H9 (cell line): ENCODE measurements around the gene SLC4A11. TPM values are rescaled to one million over a fixed set of nuclear protein-coding genes. Genes with fewer than 3 reads are reported as not detected.

ENCODE experiments used
- DNase-seq: peaks from one replicate; pipeline ENCODE4 v3.0.0-alpha.2; 2017
- H2AFZ ChIP-seq: one replicate; pipeline ENCODE4 v1.6.1; 2013; ENCODE audit warnings: mild to moderate bottlenecking, low read length, control low read depth, moderate library complexity
- H2AK5ac ChIP-seq: 2 replicates; pipeline ENCODE4 v1.6.1; 2013; ENCODE audit warnings: low read length, control low read depth, mixed read lengths; ENCODE audit not compliant: insufficient read length
- H2BK120ac ChIP-seq: one replicate; pipeline ENCODE4 v1.6.1; 2013; ENCODE audit warnings: low read depth, mild to moderate bottlenecking, low read length, control low read depth, inconsistent platforms; ENCODE audit not compliant: poor library complexity, severe bottlenecking
- H2BK12ac ChIP-seq: 2 replicates; pipeline ENCODE4 v1.6.1; 2013; ENCODE audit warnings: low read length, control low read depth, mixed read lengths, low read depth; ENCODE audit not compliant: insufficient read length
- H2BK15ac ChIP-seq: 2 replicates; pipeline ENCODE4 v1.6.1; 2013; ENCODE audit warnings: low read depth, low read length, control low read depth
- H2BK20ac ChIP-seq: one replicate; pipeline ENCODE4 v1.6.1; 2013; ENCODE audit warnings: low read depth, mild to moderate bottlenecking, low read length, control low read depth, inconsistent platforms; ENCODE audit not compliant: poor library complexity, severe bottlenecking
- H2BK5ac ChIP-seq: 2 replicates; pipeline ENCODE4 v1.6.1; 2013; ENCODE audit warnings: low read length, control low read depth, mixed read lengths; ENCODE audit not compliant: insufficient read length
- H3K14ac ChIP-seq: 2 replicates; pipeline ENCODE4 v1.6.1; 2013; ENCODE audit warnings: low read length, control low read depth; ENCODE audit not compliant: insufficient read depth
- H3K18ac ChIP-seq: 2 replicates; pipeline ENCODE4 v1.6.1; 2013; ENCODE audit warnings: low read depth, mild to moderate bottlenecking, mixed read lengths, low read length, control low read depth; ENCODE audit not compliant: insufficient read length
- H3K23ac ChIP-seq: 2 replicates; pipeline ENCODE4 v1.6.1; 2013; ENCODE audit warnings: low read length, control low read depth, mixed read lengths, low read depth; ENCODE audit not compliant: insufficient read length
- H3K23me2 ChIP-seq: 2 replicates; pipeline ENCODE4 v1.6.1; 2013; ENCODE audit warnings: low read depth, mild to moderate bottlenecking, mixed read lengths, low read length, control low read depth; ENCODE audit not compliant: insufficient read length, poor library complexity, severe bottlenecking
- H3K27ac ChIP-seq: 2 replicates; pipeline ENCODE4 v1.5.1; 2013; ENCODE audit warnings: low read length, control low read depth, mixed read lengths, low read depth; ENCODE audit not compliant: insufficient read length
- H3K27me3 ChIP-seq: 2 replicates; pipeline ENCODE4 v1.6.1; 2013; ENCODE audit warnings: low read length, control low read depth, inconsistent platforms; ENCODE audit not compliant: insufficient read depth
- H3K4ac ChIP-seq: 2 replicates; pipeline ENCODE4 v1.6.1; 2013; ENCODE audit warnings: low read depth, mild to moderate bottlenecking, control low read depth, inconsistent platforms, low read length, moderate library complexity
- H3K4me1 ChIP-seq: 2 replicates; pipeline ENCODE4 v1.6.1; 2013; ENCODE audit warnings: low read length, control low read depth, inconsistent platforms; ENCODE audit not compliant: insufficient read depth
- H3K4me2 ChIP-seq: 2 replicates; pipeline ENCODE4 v1.6.1; 2013; ENCODE audit warnings: low read length, control low read depth, mixed read lengths; ENCODE audit not compliant: insufficient read length, insufficient read depth
- H3K56ac ChIP-seq: 2 replicates; pipeline ENCODE4 v1.6.1; 2013; ENCODE audit warnings: low read depth, mild to moderate bottlenecking, mixed read lengths, low read length, control low read depth; ENCODE audit not compliant: insufficient read length
- H3K79me1 ChIP-seq: 2 replicates; pipeline ENCODE4 v1.6.1; 2013; ENCODE audit warnings: low read depth, mild to moderate bottlenecking, moderate library complexity, low read length, control low read depth, inconsistent platforms; ENCODE audit not compliant: insufficient read depth, poor library complexity, severe bottlenecking
- H3K79me2 ChIP-seq: 2 replicates; pipeline ENCODE4 v1.6.1; 2013; ENCODE audit warnings: low read length, control low read depth, inconsistent platforms; ENCODE audit not compliant: insufficient read depth
- H3K9ac ChIP-seq: 2 replicates; pipeline ENCODE4 v1.6.1; 2013; ENCODE audit warnings: low read length, control low read depth, mixed read lengths; ENCODE audit not compliant: insufficient read length; ENCODE audit errors: extremely low read depth
- H3K9me3 ChIP-seq: one replicate; pipeline ENCODE4 v1.6.1; 2013; ENCODE audit warnings: low read depth, low read length, inconsistent platforms; ENCODE audit not compliant: control insufficient read depth
- H3T11ph ChIP-seq: one replicate; pipeline ENCODE4 v1.6.1; 2013; ENCODE audit warnings: mild to moderate bottlenecking, low read length, control low read depth, inconsistent platforms
- H4K20me1 ChIP-seq: one replicate; pipeline ENCODE4 v1.6.1; 2013; ENCODE audit not compliant: control insufficient read depth, insufficient read length, insufficient read depth
- H4K5ac ChIP-seq: 2 replicates; pipeline ENCODE4 v1.6.1; 2013; ENCODE audit warnings: low read depth, mild to moderate bottlenecking, mixed read lengths, low read length, control low read depth; ENCODE audit not compliant: insufficient read length
- H4K8ac ChIP-seq: replicated peaks from 2 replicates; pipeline ENCODE4 v1.6.1; 2013; ENCODE audit warnings: low read length, control low read depth, mixed read lengths, low read depth; ENCODE audit not compliant: insufficient read length
- H4K91ac ChIP-seq: 2 replicates; pipeline ENCODE4 v1.6.1; 2013; ENCODE audit warnings: low read depth, mild to moderate bottlenecking, moderate library complexity, mixed read lengths, low read length, control low read depth; ENCODE audit not compliant: insufficient read length
- H3K27ac Mint-ChIP-seq, 3 experiments: 2 replicates in 2 of 3; 3 replicates in 1 of 3; pipeline ENCODE4 v1.8.0; 2020 to 2021; ENCODE audit warnings: mixed read lengths in 3 of 3, mild to moderate bottlenecking in 1 of 3, moderate library complexity in 1 of 3
- H3K27me3 Mint-ChIP-seq: 2 replicates; pipeline ENCODE4 v1.8.0; 2021; ENCODE audit warnings: low read depth, mild to moderate bottlenecking, moderate library complexity, mixed read lengths
- H3K36me3 Mint-ChIP-seq, 3 experiments: 2 replicates in 2 of 3; 3 replicates in 1 of 3; pipeline ENCODE4 v1.8.0; 2020 to 2021; ENCODE audit warnings: low read depth in 3 of 3, mixed read lengths in 3 of 3; ENCODE audit not compliant: insufficient read depth in 1 of 3
- H3K4me1 Mint-ChIP-seq, 2 experiments: 2 replicates each; pipeline ENCODE4 v1.8.0; 2020; ENCODE audit warnings: mixed read lengths in 2 of 2
- H3K4me3 Mint-ChIP-seq, 2 experiments: 2 replicates in 1 of 2; 3 replicates in 1 of 2; pipeline ENCODE4 v1.8.0; 2020 to 2021; ENCODE audit warnings: mild to moderate bottlenecking in 2 of 2, mixed read lengths in 2 of 2, moderate library complexity in 1 of 2
- H3K9me3 Mint-ChIP-seq, 2 experiments: 2 replicates in 1 of 2; 3 replicates in 1 of 2; pipeline ENCODE4 v1.8.0; 2020; ENCODE audit warnings: mild to moderate bottlenecking in 2 of 2, mixed read lengths in 2 of 2, moderate library complexity in 1 of 2
- WGBS: extraction: QIAGEN DNeasy Blood & Tissue Kit; methylation state at CpG from one replicate; pipeline ENCODE4 v1.1.7; 2013; ENCODE audit warnings: missing lambda C conversion rate, low lambda C conversion rate, mixed read lengths; ENCODE audit not compliant: insufficient read length; ENCODE audit errors: extremely low coverage; 5-methylcytosine and 5-hydroxymethylcytosine counted together
- total RNA-seq: library from RNA; stranded (reverse); gene quantifications from 2 replicates; pipeline ENCODE4 v1.2.1, GENCODE V29; 2021
- TF ChIP-seq, protein P1 (sequence below): fragments of 200-600 bp; sonication (generic); conservative IDR thresholded peaks from 3 replicates; pipeline ENCODE4 v1.8.0; 2021; ENCODE audit warnings: antibody characterized with exemption, mild to moderate bottlenecking

SLC4A11 gene
- total RNA-seq, 1 experiment from 2014 or later = 29.4 TPM

DNA sequence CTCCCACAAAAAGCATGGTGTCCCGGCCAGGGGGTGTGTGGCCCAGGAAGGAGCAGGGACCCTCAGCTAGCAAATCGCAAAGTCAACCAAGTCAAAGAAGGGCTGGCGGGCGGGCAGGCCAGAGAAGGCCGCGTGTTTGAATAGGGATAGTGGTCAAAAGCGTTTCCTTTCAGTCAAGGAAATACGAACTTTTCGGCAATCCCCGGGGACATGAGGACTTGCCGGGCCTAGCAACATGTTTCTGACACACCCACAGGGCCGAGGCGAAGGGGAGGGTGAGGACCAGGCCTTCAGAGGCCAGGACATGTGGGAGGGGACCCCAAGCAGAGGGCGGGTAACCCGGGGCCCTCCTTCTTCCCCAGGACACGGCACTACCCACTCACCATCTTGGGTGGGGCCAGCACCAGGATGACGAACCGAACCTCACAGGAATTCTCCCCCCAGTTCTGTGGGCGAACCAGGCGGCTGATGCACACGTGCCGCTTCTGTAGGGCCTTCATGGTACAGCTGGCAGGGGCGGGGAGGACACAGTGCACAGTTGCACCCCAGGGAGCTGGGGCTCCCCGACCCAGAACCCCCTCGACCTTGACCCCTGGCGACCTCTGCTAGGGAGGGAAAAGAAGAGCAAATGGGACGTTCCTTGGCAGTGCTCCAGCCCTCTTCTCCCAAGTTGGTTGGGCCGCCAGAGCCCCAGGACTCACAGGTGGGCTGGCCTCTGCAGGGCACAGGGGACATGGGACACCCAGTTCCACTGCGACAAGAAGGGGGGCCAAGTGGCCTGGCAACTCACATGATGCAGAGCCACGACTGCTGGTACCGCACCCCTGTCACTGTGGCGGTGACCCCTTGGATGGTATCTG lies 5.6 kb downstream of the SLC4A11 start:
- Histone ChIP-seq H3K23ac (no peak overlapping the region), H3K14ac (no peak overlapping the region), H3K27ac (no peak overlapping the region), H2BK12ac (no peak overlapping the region), H3K79me2 (no peaks in the 10 kb centered on the region), H3K4me1 (no peaks in the 10 kb centered on the region), H3K18ac (no peak overlapping the region), H4K91ac (no peak overlapping the region), H2AK5ac (no peak overlapping the region), H3K9me3 (no peaks in the 10 kb centered on the region), H3K56ac (no peak overlapping the region), H2BK15ac (no peak overlapping the region), H4K5ac (no peak overlapping the region), H2AFZ (no peak overlapping the region), H2BK5ac (no peak overlapping the region), H3K79me1 (no peaks in the 10 kb centered on the region), H3K9ac (no peak overlapping the region), H4K8ac (no peak overlapping the region), H3K4me2 (no peak overlapping the region), H3T11ph (no peak overlapping the region), H4K20me1 (no peaks in the 10 kb centered on the region), H2BK120ac (no peak overlapping the region), H3K23me2 (peaks cover 10% of the 10 kb centered on the region), H2BK20ac (no peak overlapping the region), H3K27me3 (peaks cover 11% of the 10 kb centered on the region; the same call in 1 of the 2 replicates), H3K4ac (no peak overlapping the region)
- WGBS = no CpG with 5 or more reads among the region's 32 CpGs
- Mint-ChIP-seq H3K27me3 (peaks cover 29% of the 10 kb centered on the region), H3K4me3 (no peak overlapping the region), H3K9me3 (no peaks in the 10 kb centered on the region; a peak in 1 of 5 replicates), H3K36me3 (peaks cover 0 to 31% (median 0%) of the 10 kb centered on the region in 3 experiments; a peak in 3 of 7 replicates), H3K27ac (no peak overlapping the region), H3K4me1 (peaks cover 0 to 14% of the 10 kb centered on the region in 2 experiments; a peak in 2 of 4 replicates)
- TF ChIP-seq, protein P1, sequence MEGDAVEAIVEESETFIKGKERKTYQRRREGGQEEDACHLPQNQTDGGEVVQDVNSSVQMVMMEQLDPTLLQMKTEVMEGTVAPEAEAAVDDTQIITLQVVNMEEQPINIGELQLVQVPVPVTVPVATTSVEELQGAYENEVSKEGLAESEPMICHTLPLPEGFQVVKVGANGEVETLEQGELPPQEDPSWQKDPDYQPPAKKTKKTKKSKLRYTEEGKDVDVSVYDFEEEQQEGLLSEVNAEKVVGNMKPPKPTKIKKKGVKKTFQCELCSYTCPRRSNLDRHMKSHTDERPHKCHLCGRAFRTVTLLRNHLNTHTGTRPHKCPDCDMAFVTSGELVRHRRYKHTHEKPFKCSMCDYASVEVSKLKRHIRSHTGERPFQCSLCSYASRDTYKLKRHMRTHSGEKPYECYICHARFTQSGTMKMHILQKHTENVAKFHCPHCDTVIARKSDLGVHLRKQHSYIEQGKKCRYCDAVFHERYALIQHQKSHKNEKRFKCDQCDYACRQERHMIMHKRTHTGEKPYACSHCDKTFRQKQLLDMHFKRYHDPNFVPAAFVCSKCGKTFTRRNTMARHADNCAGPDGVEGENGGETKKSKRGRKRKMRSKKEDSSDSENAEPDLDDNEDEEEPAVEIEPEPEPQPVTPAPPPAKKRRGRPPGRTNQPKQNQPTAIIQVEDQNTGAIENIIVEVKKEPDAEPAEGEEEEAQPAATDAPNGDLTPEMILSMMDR = no peak
- DNase-seq = no peak
